Measurements from ENCODE around the gene ARHGAP31.

Gene ARHGAP31

DNA sequence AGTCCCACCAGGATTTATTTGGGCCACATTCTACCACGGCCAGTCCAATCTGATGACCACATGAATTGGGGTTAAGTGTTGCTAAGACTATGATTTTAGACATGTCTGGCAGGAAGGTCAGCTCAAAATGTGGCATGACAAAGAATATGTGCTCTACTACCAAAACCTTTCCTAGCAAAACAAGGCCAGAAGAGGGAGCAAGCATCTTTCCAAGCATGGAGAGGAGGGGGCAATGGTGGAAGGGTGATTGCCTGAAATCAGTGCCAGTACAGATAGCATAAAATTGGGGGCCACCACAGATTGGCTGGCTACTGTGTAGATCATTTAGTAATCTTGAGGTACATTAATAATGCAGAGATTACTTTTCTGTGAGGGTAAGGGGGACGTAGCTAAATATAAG lies 126.0 kb downstream of the ARHGAP31 start:
- no peak for DNase-seq (ENCODE audit: low read depth in 2 of 3, low spot score in 2 of 3)

- DNase-seq (ENCODE audit: low read depth in 2 of 3, low spot score in 2 of 3): no peak
Measured at GRCh38 chr3:119427669-119428068, 133.5 kb downstream of the ARHGAP31 start.

- no peak for DNase-seq (ENCODE audit: low read depth in 2 of 3, low spot score in 2 of 3)
Measured at GRCh38 chr3:119428538-119428937, 134.4 kb downstream of the ARHGAP31 start.

GRCh38 chr3:119433613-119434325 lies 139.6 kb downstream of the ARHGAP31 start:
- DNase-seq (ENCODE audit: low read depth in 2 of 3, low spot score in 2 of 3): no peak

GRCh38 chr3:119434703-119435102 lies 140.5 kb downstream of the ARHGAP31 start:
- DNase-seq (ENCODE audit: low read depth in 2 of 3, low spot score in 2 of 3): no peak

- no peak for DNase-seq (ENCODE audit: low read depth in 2 of 3, low spot score in 2 of 3)
Measured at GRCh38 chr3:119436977-119437376, 142.8 kb downstream of the ARHGAP31 start.

GRCh38 chr3:119437691-119438258 lies 143.6 kb downstream of the ARHGAP31 start:
- DNase-seq (ENCODE audit: low read depth in 2 of 3, low spot score in 2 of 3): no peak

- no peak for DNase-seq (ENCODE audit: low read depth in 2 of 3, low spot score in 2 of 3)
Measured at GRCh38 chr3:119443179-119443578, 149.0 kb downstream of the ARHGAP31 start.

DNA sequence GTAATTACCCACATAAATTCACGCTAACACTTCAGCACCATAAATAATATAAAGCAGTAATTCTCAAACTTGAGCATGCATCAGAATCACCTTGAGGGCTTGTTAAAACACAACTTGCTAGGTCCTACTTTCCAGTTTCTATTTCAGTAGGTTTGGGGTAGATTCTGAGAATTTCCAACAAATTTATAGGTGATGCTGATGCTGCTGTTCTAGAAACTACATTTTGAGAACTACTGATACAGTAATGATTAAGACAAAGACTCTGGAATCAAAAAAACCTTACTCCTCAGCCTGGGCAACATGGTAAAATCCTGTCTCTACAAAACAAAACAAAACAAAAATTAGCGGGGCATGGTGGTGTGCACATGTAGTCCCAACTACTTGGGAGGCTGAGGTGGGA lies 150.4 kb downstream of the ARHGAP31 start:
- no peak for DNase-seq (ENCODE audit: low read depth in 2 of 3, low spot score in 2 of 3)

DNA sequence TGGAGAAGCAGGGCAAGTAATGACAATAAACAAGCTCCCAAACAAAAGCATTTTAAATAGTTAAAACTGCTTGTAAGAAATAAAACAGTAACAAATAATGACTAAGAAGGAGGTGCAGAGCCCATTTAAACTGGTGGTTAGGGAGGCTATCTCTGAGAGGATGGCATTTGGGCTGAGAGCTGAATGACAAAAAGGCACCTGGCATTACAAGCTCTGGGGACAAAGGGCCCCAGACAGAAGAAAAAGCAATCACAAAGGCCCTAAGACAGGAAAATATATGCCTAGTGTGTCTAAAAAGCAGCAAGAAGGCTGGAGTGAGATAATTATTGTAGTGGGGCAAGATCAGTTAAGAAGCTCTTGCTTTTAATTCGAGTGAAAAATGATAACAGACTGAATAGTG lies 159.6 kb downstream of the ARHGAP31 start:
- DNase-seq (ENCODE audit: low read depth in 2 of 3, low spot score in 2 of 3): no peak

DNA sequence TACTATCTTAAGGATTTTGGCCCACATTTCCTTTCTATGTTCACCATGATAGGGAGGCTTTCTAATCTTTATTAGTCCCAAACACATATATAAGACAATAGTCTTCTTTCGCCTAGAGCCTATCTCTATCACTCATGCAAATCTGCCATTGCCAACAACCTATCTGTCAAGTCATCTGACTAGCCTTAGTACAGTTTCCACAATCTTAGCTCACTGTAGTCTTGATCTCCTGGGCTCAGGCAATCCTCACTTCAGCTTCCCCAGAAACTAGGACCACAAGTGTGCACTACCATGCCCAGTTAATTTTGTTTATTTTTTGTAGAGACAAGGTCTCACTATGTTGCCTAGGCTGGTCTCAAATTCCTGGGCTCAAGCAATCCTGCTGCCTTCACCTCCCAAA lies 162.3 kb downstream of the ARHGAP31 start:
- DNase-seq (ENCODE audit: low read depth in 2 of 3, low spot score in 2 of 3): no peak

DNA sequence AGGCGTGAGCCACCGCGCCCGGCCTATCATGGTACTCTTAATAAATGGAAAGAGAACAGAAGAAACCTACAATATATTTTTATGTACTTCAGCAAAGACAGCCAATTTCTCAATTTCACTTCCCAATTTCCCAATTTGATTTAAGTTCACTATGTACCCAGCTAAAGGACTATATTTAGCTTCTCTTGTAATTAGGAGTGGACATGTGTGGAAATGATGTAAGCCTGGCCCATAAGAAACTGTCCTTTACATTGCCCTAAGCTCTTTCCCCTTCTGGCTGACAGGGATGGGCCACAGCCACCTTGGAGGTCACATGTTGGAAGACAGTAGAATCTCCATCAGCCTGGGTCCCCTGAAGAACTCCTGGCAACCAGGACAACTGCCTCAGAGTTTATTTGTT lies 163.1 kb downstream of the ARHGAP31 start:
- no peak for DNase-seq (ENCODE audit: low read depth in 2 of 3, low spot score in 2 of 3)

GRCh38 chr3:119463171-119464169 lies 169.3 kb downstream of the ARHGAP31 start, which contains the start of gene TMEM39A:
TMEM39A (minus strand) TSS chr3:119463615; CDS start chr3:119462074, 1,541 bp downstream.
- peak; percentile 97 to 98 (median 98) for DNase-seq (ENCODE audit: low read depth in 2 of 3, low spot score in 2 of 3)

- no peak for DNase-seq (ENCODE audit: low read depth in 2 of 3, low spot score in 2 of 3)
Measured at GRCh38 chr3:119468041-119468440, 173.9 kb downstream of the ARHGAP31 start.

- DNase-seq (ENCODE audit: low read depth in 2 of 3, low spot score in 2 of 3): no peak
Measured at GRCh38 chr3:119469418-119470189, 175.4 kb downstream of the ARHGAP31 start.
